ENCODE data around the gene BBS9.
"Not testable (repeated sequence)": the region's sequence is repeated elsewhere in the genome, so short reads cannot be mapped to it uniquely, and the experiment has no call there.

Gene BBS9

DNA sequence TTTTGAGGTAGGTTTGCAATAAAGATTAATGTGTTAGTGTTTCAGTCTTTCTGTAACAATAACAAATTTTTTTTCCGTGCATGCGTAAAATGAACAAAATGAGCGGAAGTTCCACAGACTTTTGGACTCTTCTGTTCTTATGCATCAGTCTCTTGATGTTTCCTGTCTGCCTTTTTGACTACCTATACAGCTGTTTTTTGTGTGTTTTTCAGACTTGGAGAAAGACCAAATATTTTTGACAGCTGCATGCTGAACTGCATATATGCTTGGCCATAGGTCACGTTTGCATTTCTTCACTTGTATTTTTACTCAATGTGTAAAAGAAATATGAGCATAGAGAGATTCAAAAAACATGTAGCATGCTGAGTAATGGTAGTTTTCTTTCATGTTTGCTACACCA is 119.3 kb downstream of the BBS9 start:
- FAIRE-seq (no peak), DNase-seq (ENCODE audit: insufficient read length, low spot score) (no peak)
- no peak for TF ChIP-seq PAX5 (IDR thresholded peaks at IDR 0.05; ENCODE audit: insufficient read depth, low read length, severe bottlenecking)
- no peak for TF ChIP-seq POU2F2 (IDR thresholded peaks at IDR 0.05; ENCODE audit: low read depth, low read length)
- TF ChIP-seq TAF1 (IDR thresholded peaks at IDR 0.05; ENCODE audit: low read depth, low read length): no peak
- TF ChIP-seq POLR2AphosphoS5 (IDR thresholded peaks at IDR 0.05; ENCODE audit: low read depth, low read length): no peak
- TF ChIP-seq POLR2A (IDR thresholded peaks at IDR 0.05; ENCODE audit: low read depth, low read length): no peak
- TF ChIP-seq SPI1 (IDR thresholded peaks at IDR 0.05; ENCODE audit: low read depth, low read length): no peak

DNA sequence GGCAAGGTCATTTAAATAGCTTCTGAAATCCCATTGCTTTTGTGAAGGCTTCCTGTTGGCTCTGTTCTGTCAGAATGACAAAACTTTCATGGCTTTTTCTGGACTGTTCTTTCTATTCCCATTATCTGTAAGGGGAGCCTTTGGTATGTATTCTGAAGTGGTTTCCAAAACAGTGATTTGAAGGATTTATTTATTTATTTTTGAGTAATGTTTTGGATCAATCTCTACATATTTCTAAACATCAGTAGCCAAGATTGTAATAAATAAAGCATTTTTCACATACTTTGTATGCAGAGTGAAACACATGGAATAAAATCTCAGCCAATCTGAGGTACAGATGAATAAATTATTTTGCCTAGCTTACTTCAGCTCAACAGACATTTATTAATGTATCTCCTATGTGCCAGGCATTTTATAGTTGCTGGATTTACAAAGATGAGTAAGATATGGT is 121.1 kb downstream of the BBS9 start:
- no peak for TF ChIP-seq PAX5 (IDR thresholded peaks at IDR 0.05; ENCODE audit: insufficient read depth, low read length, severe bottlenecking)
- no peak for TF ChIP-seq POU2F2 (IDR thresholded peaks at IDR 0.05; ENCODE audit: low read depth, low read length)
- TF ChIP-seq TAF1 (IDR thresholded peaks at IDR 0.05; ENCODE audit: low read depth, low read length): no peak
- no peak for TF ChIP-seq SPI1 (IDR thresholded peaks at IDR 0.05; ENCODE audit: low read depth, low read length)
- FAIRE-seq (no peak), DNase-seq (ENCODE audit: insufficient read length, low spot score) (no peak)

DNA sequence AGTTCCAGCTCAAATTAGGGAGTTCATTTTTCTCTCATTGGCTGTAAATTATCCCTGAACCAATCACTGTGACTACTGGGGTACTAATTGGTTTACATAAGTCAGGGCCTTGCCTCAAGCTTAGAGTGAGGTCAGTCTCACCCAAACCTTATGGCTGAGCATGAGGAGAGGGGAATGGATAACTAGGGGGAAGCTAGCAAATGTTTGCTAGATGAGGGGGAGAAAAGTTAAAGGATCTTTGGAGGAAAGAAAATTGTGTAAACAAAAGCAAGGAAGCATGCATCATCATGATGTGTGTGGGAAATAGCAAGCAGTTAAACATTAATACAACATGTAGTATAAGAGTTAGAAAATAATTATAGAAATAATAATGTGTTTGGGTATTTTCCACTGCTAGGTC is 121.9 kb downstream of the BBS9 start:
- no peak for DNase-seq (ENCODE audit: insufficient read length, low spot score)
- TF ChIP-seq POLR2AphosphoS5 (IDR thresholded peaks at IDR 0.05; ENCODE audit: low read depth, low read length): no peak
- FAIRE-seq: no peak

DNA sequence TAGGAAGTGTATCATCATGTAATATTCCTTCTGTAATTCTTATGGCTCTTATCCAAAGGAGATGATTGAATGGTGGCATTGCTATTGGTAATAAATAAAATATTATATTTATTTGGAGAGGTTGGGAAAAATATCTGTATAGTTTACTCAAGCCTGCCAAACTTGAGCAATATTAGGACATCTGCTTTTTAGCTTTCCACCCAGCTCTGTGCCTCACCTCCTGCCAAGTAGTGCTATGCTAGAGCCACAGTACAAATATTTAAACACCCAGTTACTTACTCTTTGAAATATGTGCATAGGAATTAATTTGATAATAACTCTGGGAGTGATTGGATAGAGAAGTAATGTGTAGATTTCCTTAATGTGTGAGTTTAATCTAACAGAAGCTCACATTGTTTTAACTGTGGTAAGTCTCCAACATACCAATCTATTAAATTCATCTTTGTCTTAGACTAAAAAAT is 129.2 kb downstream of the BBS9 start:
- no peak for TF ChIP-seq TAF1 (IDR thresholded peaks at IDR 0.05; ENCODE audit: low read depth, low read length)
- no peak for TF ChIP-seq POU2F2 (IDR thresholded peaks at IDR 0.05; ENCODE audit: low read depth, low read length)
- TF ChIP-seq SPI1 (IDR thresholded peaks at IDR 0.05; ENCODE audit: low read depth, low read length): no peak
- no peak for TF ChIP-seq PAX5 (IDR thresholded peaks at IDR 0.05; ENCODE audit: insufficient read depth, low read length, severe bottlenecking)
- TF ChIP-seq POLR2A (IDR thresholded peaks at IDR 0.05; ENCODE audit: low read depth, low read length): no peak
- DNase-seq (ENCODE audit: insufficient read length, low spot score) (no peak), FAIRE-seq (no peak)

DNA sequence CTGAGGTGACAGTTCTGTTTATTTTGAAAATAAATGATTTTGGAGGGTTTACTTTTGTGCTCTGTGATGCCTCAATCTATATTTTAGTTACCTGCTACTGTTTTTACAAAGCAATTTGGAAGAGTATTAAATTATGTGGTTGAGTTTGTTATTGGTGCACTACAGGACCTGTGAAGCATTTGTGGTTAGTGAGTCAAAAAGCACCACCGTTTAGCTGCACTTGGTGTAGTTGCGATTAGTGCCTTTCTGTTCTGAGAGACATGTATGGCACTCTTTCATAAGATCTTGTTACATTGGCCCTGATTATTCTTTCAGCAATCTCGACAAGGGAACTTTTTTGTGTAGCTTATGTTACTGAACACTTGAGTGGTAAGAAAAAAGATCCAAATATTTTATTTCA is 132.2 kb downstream of the BBS9 start:
- FAIRE-seq (no peak), DNase-seq (ENCODE audit: insufficient read length, low spot score) (no peak)
- TF ChIP-seq PAX5 (IDR thresholded peaks at IDR 0.05; ENCODE audit: insufficient read depth, low read length, severe bottlenecking) (no peak), POLR2AphosphoS5 (IDR thresholded peaks at IDR 0.05; ENCODE audit: low read depth, low read length) (no peak), TAF1 (IDR thresholded peaks at IDR 0.05; ENCODE audit: low read depth, low read length) (no peak), POU2F2 (IDR thresholded peaks at IDR 0.05; ENCODE audit: low read depth, low read length) (no peak), POLR2A (IDR thresholded peaks at IDR 0.05; ENCODE audit: low read depth, low read length) (no peak), SPI1 (IDR thresholded peaks at IDR 0.05; ENCODE audit: low read depth, low read length) (no peak)

DNA sequence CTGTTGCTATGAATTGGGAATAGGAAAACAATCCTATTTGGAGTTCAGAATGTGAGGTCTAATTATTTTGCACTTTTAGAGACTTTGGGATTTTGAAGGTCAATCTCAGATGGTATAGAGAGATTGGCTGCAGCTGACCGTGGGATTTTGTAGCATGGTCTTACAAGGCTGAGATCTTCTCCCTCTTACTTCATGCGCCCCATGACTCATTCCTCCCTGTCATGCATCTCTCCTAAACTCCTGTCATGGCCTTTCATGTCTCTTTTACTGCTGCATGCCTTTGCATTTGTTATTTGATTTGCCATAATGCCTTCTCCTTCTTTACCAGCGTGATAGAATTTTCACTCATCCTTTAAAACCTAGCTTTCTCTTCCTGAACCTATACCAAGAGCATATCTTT is 133.1 kb downstream of the BBS9 start:
- FAIRE-seq (no peak), DNase-seq (ENCODE audit: insufficient read length, low spot score) (no peak)
- TF ChIP-seq TAF1 (IDR thresholded peaks at IDR 0.05; ENCODE audit: low read depth, low read length) (no peak), POU2F2 (IDR thresholded peaks at IDR 0.05; ENCODE audit: low read depth, low read length) (no peak), PAX5 (IDR thresholded peaks at IDR 0.05; ENCODE audit: insufficient read depth, low read length, severe bottlenecking) (no peak)

DNA sequence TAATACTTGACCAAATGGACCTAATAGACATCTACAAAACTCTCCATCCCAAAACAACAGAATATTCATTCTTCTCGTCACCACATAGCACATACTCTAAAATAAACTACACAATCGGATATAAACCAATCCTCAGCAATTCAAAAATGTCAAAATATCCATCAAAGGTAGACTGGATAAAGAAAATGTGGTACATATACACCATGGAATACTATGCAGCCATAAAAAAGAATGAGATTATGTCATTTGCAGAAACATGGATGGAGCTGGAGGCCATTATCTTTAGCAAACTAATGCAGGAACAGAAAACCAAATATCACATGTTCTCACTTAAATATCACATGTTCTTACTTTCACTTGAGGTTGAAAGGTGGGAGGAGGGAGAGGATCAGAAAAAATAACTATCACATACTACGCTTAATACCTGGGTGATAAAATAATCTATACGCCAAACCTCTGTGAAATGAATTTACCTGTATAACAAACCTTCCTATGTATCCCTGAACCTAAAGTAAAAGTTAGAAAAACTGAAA is 142.5 kb downstream of the BBS9 start:
- not testable (repeated sequence) for DNase-seq (ENCODE audit: insufficient read length, low spot score)

DNA sequence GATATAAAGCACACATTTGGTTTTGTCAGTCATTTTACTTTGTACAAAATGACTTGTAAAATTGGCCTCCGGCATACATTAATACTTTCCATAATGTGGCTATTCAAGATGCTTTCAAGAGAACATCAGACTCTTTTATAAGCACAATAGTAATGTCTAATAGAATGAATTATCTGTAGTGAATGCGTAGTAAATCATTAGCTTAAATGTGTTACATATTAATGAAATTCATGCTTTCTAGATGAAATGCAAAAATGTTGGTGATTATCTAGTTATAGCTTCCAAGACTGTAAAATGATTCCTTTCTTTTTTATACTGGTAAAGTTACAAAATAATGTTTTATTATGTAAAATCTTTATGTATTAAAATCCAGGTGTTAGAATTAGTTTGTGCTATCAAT is 144.0 kb downstream of the BBS9 start:
- TF ChIP-seq POLR2AphosphoS5 (IDR thresholded peaks at IDR 0.05; ENCODE audit: low read depth, low read length) (no peak), SPI1 (IDR thresholded peaks at IDR 0.05; ENCODE audit: low read depth, low read length) (no peak), PAX5 (IDR thresholded peaks at IDR 0.05; ENCODE audit: insufficient read depth, low read length, severe bottlenecking) (no peak), TAF1 (IDR thresholded peaks at IDR 0.05; ENCODE audit: low read depth, low read length) (no peak), POLR2A (IDR thresholded peaks at IDR 0.05; ENCODE audit: low read depth, low read length) (no peak), POU2F2 (IDR thresholded peaks at IDR 0.05; ENCODE audit: low read depth, low read length) (no peak)
- FAIRE-seq (no peak), DNase-seq (ENCODE audit: insufficient read length, low spot score) (no peak)

More for the DNA sequence above, 142.5 kb downstream of the BBS9 start:
- FAIRE-seq: not testable (repeated sequence)

DNA sequence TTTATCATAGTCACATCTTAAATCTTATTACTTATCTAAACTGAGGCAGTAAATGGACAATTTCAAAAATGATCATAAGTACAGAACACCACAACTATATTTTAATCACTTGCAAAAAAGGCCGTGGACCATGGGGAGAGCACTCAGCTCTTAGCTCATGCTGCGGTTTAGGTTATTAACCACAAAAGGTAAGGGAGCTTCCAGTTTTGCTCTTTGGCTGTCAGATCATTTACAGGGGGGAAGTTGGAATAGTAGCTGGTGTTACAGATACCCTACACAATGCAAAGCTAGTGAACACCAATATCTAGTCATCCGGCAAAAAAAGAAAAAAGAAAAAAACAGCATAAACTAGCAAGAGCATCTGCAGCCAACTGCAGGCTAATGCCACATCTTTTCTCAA is 147.0 kb downstream of the BBS9 start:
- no peak for DNase-seq (ENCODE audit: insufficient read length, low spot score)
- TF ChIP-seq SPI1 (IDR thresholded peaks at IDR 0.05; ENCODE audit: low read depth, low read length): no peak
- no peak for TF ChIP-seq TAF1 (IDR thresholded peaks at IDR 0.05; ENCODE audit: low read depth, low read length)
- TF ChIP-seq POLR2AphosphoS5 (IDR thresholded peaks at IDR 0.05; ENCODE audit: low read depth, low read length): no peak
- TF ChIP-seq POU2F2 (IDR thresholded peaks at IDR 0.05; ENCODE audit: low read depth, low read length): no peak
- no peak for TF ChIP-seq POLR2A (IDR thresholded peaks at IDR 0.05; ENCODE audit: low read depth, low read length)
- no peak for TF ChIP-seq PAX5 (IDR thresholded peaks at IDR 0.05; ENCODE audit: insufficient read depth, low read length, severe bottlenecking)
- no peak for FAIRE-seq

DNA sequence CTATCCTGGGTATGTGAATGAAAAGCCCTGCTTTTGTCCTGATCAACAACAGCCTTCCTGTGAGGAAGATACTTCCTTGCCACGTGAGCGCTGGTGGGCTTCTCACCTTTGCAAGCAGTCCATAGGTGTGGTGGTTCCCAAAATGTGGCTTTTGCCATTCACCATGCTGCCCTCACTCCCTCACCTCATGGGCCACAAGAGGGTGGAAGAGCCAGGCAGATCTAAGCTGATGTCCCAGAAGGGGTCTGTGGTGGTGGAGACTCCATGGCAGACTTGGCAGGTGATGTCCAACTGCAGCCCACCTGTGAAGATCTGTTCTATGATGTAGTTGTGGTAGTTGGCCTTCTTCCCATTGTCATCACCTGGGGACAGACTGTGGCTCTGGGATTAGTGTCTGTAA is 147.4 kb downstream of the BBS9 start:
- no peak for DNase-seq (ENCODE audit: insufficient read length, low spot score)
- TF ChIP-seq POLR2AphosphoS5 (IDR thresholded peaks at IDR 0.05; ENCODE audit: low read depth, low read length) (no peak), POLR2A (IDR thresholded peaks at IDR 0.05; ENCODE audit: low read depth, low read length) (no peak), POU2F2 (IDR thresholded peaks at IDR 0.05; ENCODE audit: low read depth, low read length) (no peak), PAX5 (IDR thresholded peaks at IDR 0.05; ENCODE audit: insufficient read depth, low read length, severe bottlenecking) (no peak), SPI1 (IDR thresholded peaks at IDR 0.05; ENCODE audit: low read depth, low read length) (no peak), TAF1 (IDR thresholded peaks at IDR 0.05; ENCODE audit: low read depth, low read length) (no peak)
- no peak for FAIRE-seq

DNA sequence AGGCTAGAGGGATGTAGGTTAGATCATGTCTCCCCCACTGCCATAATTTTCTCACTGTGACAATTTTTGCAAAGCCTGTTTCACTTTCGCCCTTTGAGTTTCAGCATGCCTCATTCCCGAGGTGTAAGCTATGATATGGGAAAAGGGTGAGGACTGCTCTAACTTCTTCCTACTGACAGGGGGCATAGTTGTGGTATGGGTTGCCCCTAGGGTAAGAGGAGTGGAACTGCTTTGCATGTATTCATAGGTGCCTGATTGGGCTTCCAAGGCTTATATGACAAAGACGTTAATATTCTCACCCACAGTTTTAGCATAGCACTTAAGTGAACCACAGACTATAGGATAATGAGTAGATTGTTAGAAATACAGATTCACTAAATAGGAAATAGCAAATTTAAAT is 148.7 kb downstream of the BBS9 start:
- TF ChIP-seq TAF1 (IDR thresholded peaks at IDR 0.05; ENCODE audit: low read depth, low read length): no peak
- DNase-seq (ENCODE audit: insufficient read length, low spot score) (no peak), FAIRE-seq (no peak)

Data from GM12891 (cell line).